GM12873 (cell line): Measurements from ENCODE around the gene HOXA13.

Source experiments
- TF ChIP-seq, protein P1 (sequence below): IDR thresholded peaks from 2 replicates; pipeline ENCODE4 v1.5.1; 2012; ENCODE audit warnings: low read depth, mild to moderate bottlenecking, moderate library complexity, low read length, control low read depth; ENCODE audit not compliant: insufficient read depth; ENCODE audit errors: missing control alignments

The HOXA13 gene

DNA sequence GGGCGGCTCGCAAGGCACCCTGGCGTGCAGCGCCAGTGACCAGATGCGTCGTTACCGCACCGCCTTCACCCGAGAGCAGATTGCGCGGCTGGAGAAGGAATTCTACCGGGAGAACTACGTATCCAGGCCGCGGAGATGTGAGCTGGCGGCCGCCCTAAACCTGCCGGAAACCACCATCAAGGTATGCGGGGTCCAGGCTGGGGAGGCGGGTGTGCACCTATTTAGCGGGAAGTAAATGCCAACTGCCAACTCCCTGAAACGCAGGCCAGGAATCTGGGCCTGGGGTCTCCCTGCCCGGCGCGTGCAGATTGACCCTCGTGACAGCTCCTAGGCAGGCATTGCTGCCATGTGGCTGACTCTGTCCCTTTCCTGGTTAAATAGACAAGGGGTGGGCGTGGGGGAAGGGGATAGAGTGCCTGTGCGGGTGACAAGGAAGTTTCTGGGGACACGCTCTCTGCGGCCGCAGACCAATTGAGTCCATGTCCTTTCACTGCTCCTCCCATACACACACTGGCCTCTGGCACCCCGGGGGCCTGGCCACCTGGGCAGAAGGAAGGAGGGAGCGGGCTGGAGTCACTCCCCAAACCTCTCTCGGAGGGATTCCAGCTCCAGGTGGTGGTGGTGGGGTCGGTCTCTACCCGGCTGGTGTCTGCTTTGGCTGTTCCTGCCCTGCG is 45.4 kb upstream of the HOXA13 start:
- TF ChIP-seq, protein P1, sequence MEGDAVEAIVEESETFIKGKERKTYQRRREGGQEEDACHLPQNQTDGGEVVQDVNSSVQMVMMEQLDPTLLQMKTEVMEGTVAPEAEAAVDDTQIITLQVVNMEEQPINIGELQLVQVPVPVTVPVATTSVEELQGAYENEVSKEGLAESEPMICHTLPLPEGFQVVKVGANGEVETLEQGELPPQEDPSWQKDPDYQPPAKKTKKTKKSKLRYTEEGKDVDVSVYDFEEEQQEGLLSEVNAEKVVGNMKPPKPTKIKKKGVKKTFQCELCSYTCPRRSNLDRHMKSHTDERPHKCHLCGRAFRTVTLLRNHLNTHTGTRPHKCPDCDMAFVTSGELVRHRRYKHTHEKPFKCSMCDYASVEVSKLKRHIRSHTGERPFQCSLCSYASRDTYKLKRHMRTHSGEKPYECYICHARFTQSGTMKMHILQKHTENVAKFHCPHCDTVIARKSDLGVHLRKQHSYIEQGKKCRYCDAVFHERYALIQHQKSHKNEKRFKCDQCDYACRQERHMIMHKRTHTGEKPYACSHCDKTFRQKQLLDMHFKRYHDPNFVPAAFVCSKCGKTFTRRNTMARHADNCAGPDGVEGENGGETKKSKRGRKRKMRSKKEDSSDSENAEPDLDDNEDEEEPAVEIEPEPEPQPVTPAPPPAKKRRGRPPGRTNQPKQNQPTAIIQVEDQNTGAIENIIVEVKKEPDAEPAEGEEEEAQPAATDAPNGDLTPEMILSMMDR = no peak

DNA sequence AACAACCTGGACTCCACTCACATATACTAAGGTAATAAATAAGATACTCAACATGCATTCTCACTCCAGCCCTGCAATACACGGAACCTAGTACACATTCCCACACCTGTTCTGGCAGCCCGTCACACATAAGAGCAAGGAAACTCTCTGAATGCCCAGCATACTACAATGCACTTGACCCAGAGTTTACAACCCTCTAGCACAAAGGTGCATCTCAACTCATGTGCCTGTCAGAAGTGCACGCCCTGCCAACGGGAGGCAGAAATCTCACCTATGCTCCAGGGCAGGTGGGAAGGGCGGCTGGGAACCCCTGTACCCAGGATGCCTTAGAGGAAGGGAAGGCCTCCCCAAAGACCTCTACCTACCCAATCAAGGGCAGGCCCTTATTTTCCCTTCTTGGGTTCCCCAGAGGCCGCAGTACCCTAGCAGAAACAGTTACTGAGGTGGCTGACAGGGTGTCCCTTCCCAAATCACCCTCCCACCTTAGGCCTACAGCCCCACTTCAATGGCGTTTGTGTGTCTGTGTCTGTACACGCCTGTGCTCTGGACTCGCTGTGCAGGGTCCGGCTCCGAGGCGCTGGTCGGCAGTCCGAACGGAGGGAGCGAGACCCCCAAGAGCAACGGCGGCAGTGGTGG is 44.7 kb upstream of the HOXA13 start:
- TF ChIP-seq, protein P1 = no peak

DNA sequence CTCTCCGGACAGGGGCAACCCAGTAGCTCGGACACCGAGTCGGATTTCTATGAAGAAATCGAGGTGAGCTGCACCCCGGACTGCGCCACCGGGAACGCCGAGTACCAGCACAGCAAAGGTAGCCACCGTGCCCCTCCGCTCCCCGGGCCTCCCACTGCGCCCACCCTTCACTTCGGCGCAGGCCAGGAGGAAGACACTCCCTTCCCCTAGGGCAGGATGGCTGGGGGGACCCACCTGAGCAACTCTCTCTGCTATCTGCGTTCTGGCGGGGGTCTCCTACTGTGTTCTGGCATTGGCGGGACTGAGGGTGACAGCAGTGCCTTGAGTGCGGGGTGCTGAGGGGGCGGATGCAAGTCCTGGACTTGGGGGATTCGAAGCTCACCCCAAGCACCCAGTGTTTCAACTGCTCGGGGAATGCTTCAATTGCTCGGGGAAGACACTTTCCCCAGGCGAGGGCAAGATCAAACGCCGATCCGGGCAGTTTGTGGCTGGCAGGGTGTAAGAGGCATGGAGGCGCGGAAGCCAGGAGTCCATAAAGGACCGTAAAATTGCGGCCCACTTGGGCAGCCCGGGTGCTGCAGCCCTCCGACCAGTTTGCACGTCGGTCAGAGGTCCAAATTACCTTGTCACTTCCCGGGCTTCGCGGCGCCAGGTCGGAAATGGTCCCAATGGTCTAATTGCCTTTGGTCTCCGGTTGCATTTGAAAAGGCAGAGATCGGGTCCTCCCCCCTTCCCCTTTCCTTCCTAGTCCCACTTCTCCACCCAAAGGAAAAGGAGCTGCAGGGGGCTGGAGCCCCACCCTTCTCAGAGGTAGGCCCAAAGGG is 43.7 kb upstream of the HOXA13 start:
- TF ChIP-seq, protein P1 = no peak

DNA sequence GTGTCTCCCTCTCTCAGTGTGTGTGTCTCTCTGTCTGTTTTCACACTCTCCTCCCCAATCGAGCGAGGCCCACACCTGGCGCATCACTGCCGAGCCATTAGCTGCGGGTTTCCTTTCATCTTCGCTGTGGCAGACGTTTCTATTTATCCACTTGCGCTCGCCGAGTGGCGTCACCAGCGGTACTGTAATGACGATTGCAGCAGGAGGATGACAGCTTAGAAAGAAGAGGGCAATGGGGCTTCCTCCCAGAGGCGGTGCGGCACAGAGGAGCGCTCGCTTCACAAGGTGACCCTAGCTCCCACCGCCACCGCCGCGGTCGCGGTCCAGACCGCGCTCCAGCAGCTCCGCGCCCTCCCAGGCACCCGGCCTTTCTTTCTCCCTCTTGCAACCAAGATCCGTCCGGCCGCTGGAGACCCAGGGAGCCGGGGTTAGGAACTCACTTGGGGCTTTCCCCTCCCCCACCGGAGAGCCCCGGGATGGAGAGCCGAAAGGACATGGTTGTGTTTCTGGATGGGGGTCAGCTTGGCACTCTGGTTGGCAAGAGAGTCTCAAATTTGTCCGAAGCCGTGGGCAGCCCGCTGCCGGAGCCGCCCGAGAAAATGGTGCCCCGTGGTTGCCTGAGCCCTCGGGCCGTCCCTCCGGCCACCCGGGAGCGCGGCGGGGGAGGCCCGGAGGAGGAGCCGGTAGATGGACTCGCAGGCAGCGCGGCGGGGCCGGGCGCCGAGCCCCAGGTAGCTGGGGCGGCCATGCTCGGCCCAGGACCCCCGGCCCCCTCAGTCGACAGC is 42.9 kb upstream of the HOXA13 start, which contains the start of gene EVX1:
Gene EVX1 (plus strand): TSS at position 248 of the 785 bp plus-strand sequence. CDS start 229 bp downstream, at position 477.
- TF ChIP-seq, protein P1 = no peak

DNA sequence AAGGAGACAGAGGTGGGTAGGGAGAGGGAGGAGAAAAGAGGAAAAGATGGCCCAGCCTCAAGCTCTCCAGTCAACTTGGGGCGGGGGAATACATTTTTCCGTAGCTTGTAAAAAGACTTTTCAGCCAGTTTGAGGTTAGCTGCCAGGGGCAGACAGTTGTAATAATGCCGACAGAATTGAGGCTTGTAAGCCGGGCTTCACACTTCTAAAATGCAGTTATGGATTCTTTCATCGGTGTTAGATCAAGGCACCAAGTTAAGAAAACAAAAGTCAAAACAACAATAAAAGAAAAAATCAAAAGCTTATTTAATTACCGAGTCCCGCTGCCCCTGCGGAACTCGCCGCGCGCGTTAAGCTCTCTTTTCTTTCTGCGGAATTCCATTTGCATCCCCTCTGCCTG is 42.3 kb upstream of the HOXA13 start:
- TF ChIP-seq, protein P1 = no peak

DNA sequence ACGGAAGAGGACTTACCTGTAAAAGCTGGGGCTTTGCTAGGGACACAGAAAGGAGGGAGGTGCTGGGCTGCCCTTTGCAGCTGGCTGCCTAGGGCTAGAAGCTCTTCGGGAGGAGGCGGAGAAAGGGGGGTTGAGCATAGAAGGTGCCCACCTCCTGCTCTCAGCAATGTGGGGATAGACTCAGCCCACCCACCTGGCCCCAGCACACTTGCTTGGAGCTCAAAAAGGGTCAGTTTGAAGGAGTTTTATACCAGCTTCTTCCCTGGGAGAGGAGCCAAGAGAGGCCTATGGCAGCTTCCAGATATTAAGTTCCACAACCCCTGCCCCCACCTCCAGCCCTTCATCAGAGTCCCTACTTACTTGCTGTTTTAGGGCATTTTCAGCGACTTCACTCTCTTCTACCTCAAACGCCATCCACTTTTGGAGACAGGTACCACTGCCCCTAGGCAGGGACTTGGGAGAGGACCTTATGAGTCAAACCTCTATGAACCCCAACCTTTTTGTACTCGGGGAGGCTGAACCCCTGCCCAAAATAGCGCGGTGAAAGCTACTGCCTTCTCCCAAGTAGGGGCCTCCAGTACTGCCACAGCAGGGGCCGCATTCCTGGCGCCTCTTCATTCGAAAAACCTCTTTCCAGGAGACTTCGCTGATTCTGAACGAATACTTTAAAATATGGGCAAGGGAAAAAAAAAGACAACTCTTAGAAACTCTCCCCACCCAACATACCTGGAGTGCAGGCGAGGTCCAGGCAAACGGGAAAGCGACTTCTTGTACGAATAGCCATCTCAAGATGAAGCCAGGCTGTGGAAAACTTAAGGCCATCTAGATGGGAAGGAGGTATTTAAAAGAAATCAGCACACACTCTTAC is 41.5 kb upstream of the HOXA13 start:
- TF ChIP-seq, protein P1 = no peak
